ENCODE data around the gene SKI.
"Not testable (repeated sequence)": the region's sequence is repeated elsewhere in the genome, so short reads cannot be mapped to it uniquely, and the experiment has no call there.

Gene SKI

GRCh38 chr1:2242814-2243725 lies 15.0 kb downstream of the SKI start:
- no peak for DNase-seq (ENCODE audit: low read depth)

DNA sequence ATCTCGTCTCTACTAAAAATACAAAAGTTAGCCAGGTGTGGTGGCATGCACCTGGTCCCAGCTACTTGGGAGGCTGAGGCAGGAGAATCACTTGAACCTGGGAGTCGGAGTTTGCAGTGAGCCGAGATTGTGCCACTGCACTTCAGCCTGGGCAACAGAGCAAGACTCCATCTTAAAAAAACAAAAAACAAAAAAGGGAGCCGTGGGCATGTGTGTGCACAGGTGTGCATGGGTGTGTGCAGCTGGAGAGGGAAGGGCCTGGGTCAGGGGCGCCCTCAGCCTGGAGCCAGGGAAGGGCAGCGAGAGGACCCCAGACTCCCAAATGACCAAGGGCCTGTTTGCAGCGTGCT lies 18.9 kb downstream of the SKI start:
- not testable (repeated sequence) for DNase-seq (ENCODE audit: low read depth)

- DNase-seq (ENCODE audit: low read depth) = no peak
These were observed 19.6 kb downstream of the SKI start for GRCh38 chr1:2247760-2248126.

DNA sequence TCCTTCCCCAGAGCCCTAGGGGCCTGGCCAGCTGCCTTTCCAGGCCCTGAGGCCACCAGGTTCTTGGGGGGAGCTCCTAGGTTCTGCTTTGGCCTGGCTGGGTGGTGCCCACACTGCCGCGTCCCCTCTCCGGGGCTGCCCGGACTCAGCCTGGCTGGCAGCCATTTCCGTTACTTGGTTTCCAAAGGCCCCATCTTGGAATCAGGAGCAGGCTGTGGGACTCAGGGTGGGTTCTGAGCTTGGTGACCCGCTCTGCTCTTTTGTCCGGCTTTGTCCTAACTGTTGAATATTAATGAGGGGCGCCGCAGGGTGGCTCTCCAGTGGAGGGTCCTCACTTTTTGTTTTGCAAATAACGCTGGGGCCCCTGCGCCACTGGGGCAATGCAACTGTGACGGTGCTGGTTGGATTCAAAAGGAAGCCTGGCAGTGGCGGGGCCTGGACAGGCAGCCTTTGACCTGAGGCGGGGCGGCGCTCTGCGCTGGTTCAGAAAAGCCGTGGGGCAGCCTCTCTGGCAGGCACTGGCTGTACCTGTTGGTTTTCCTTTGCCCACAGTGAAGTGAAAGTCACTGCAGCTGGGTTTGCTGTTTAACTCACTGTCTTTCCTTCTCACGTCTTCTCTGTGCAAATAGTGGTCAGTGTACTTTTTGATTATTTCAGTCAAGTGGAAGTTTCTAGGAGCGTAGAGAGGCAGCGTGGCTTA lies 20.2 kb downstream of the SKI start:
- no peak for DNase-seq (ENCODE audit: low read depth)

DNA sequence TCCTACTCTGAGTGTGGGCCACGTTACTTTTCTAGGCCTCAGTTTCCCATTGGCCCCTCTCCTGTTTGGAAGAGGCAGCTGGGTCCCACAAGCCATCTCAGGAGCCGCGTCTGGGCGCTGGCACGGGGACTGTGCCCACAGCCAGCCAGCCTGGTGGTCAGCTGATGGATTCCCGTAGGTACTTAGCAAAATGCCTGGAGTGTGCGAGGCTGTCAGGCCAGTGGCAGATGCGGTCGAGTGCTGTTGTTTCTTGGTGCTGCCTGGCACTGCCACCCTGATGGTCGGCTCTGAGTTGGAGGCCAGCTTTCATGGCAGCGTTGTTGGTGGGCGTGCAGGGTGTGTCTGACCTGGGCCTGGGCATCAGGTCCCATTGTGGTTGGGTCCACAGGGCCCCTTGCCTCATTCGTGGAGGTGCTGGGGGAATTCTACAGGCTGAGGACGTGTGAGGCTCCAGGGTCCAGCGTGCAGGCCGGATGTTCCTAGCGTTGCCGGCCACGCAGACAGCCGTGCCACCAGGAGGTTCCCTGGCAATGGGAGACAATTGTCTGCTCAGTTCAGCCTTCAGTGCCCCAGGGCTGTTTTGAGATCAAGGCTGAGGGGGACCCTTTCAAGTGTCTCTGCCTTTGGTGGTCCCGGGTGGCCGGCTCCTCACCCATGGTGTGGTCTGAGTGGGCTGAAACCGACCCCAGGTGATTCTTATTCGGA lies 20.9 kb downstream of the SKI start:
- DNase-seq (ENCODE audit: low read depth) = no peak

GRCh38 chr1:2249559-2249906 lies 21.4 kb downstream of the SKI start:
- no peak for DNase-seq (ENCODE audit: low read depth)

DNA sequence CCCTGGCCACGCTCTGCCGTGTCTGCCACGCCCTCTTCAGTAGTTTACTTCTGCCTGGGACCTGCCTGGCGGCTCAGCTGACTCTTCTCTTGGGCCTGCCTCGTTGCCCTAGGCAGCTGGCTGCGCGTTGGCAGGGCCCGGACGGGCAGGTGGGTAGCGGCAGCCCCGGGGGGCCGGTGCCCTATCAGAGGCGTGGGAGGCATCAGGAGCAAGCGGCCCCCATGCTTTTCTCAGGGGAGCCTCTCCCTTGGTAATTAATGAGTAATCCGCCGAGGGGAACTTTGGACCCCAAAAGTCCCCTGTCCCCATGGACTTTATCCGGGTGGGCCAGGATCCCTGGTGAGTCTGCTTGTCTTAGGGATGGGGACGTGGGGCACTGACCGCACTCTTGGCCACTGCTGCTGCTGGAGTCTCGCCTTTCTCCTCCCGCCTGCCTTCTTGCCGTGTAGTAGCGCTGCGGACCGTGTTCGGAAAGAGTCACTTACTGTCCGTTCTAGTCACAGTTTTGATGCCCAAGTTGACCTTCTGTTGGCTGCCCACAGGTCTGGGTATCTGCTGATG lies 22.7 kb downstream of the SKI start:
- DNase-seq (ENCODE audit: low read depth) = no peak

- DNase-seq (ENCODE audit: low read depth) = no peak
These were observed 23.2 kb downstream of the SKI start for GRCh38 chr1:2251363-2251762.

DNA sequence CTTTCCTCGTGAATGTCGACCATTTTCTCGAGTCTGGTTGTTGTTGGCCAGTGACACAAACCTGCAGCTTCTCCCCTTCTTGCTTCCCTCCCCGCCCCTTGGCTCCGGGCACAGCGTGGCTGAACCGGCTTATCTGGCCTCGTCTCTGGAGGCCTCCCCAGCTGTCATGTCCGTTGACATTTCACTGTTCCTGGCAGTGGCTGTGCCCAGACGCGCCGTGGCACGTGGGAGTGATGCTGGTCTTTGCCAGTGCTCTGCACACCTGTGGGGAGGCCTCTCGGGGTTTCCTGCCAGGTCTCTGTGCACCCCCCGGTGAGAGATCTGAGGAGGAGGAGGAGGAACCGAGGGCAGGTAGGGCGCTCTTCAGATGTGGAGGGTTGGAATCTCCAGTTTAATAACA lies 23.7 kb downstream of the SKI start:
- DNase-seq (ENCODE audit: low read depth) = no peak

DNA sequence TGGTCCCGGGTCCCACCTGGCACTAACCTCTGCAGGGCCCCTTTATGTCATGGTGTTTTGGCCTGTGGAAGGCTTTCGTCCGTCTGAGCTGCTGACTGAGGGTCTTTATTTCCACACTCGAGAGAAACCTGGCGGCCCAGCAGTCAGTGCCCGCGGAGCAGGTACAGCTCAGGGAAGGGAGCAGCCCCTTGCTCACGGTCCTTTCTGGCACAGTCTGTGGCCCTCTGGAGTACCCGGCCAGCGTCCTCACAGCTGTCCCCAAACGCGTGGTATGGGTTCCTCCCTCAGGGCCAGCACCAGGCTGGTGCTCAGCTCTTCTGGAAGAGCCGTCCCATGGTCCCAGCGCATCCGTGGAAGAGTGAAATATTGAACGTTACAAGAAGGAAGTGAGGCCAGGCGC lies 24.3 kb downstream of the SKI start:
- no peak for DNase-seq (ENCODE audit: low read depth)

- DNase-seq (ENCODE audit: low read depth) = no peak
These were observed 25.1 kb downstream of the SKI start for GRCh38 chr1:2253036-2253796.

DNA sequence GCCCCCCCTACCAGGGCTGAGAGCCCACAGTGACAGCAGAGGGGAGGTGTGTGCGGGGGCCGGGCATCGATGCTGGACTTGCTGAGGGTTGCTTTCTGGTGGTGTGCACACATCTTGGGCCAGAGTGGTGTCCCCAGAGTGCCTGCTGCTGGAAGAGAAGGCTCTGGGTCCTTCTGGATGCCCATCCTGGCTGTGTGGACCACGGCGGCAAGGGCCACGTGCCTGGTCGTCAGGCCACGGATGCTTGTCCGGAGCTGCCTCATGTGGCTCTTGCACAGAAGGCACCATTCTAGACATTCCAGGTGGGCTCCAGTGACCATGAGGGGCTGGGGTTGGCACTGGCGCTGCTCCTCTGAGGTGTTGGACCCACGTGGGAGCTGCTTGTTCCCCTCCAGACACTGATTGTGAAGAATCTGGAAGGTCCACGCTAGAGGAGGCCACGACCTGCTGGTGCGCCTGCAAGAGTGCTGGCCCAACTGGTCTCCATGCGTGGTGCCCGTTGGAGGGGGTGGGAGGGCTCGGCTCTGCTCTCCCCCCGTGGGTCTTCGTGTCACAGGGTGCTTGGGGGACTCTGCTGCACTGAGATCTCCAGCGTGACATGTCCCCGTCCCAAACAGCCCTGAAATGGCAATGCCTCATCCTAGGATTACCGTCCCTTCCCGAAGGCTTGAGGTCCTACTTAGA lies 25.8 kb downstream of the SKI start:
- DNase-seq (ENCODE audit: low read depth) = no peak

DNA sequence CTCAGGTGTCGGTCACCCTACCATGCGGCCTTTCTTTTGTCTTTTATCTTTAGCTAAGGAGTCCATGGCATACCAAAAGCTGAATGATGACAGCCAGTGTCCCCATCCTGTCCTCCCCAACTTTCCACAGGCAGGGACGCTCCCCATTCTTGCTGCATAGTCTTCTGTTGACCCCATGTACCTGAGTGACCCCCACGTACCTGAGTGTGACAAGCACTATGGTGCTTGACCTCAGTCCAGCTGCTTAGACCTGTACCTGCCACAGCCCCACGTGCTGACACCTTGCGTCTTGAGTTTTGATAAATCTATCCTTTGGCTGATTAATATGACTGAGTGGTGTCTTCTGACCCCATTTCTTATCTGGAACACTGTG lies 26.9 kb downstream of the SKI start:
- DNase-seq (ENCODE audit: low read depth) = no peak

GRCh38 chr1:2255420-2256369 lies 27.6 kb downstream of the SKI start:
- peak; percentile 60 for DNase-seq (ENCODE audit: low read depth)

- DNase-seq (ENCODE audit: low read depth) = no peak
These were observed 28.5 kb downstream of the SKI start for GRCh38 chr1:2256435-2257244.

DNA sequence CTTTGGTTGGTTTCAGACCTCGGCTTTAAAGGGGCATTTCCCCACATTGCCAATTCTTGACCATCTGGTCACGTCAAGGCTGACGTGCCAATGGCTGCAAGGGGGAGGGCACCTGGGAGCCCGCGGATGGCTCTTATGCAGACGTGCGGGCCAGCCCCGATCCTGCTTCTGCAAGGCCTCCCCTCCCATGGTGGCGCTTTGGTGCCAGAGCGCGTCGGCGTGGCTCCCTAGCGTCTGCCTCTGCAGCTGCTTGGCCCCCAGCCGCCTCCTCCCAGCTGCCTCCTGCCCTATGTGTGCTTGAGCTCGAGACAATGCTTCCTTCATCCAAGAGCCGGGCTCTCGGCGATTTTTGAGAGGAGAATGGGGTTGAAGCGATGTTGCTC lies 29.1 kb downstream of the SKI start:
- no peak for DNase-seq (ENCODE audit: low read depth)

DNA sequence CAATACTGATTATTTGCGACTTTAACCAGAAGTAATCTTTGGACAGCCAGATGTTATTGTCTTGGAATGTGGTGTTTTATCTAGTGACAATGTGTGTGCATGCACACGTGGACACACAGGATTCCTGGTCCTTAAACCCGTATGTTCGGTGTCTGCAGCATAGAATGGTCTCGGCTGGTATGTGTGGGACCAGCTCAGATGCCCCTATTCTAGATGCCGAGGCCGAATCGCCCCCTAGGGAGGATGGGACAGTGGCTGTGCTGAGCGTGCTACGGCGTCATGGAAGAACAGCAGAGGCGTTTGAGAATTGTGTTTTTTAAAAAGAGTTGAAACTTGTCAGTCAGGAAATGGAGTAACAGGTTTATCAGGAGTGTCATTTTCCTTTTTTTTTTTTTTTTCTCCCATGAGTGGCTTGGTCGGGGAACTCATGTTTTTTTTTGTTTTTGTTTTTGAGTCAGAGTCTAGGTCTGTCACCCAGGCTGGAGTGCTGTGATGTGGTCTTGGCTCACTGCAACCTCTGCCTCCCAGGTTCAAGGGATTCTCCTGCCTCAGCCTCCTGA lies 30.1 kb downstream of the SKI start:
- DNase-seq (ENCODE audit: low read depth) = no peak

DNA sequence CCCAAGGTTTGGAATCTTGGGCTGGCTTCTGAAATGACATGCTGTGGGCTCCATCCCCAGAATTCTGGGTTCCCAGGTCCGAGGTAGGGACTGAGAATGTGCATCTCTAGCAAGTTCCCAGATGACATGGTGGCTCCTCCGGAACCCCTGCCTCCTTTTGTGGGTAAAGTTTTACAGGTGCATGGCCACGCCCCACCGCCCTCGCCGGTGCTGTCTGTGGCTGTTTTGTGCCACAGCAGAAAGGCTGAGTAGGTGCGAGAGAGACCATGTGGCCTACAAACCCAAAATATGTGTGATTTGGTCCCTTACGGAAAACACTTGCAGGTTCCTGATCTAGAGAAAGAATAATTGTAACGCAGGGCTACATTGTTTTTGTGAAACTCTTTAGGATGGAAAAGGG lies 30.9 kb downstream of the SKI start:
- DNase-seq (ENCODE audit: low read depth) = peak; percentile 47

Data from activated T-helper 1 cell treated with Interleukin-2 at 50 U/mL for 16 hours (primary cell).